Neuron (in vitro differentiated cells): ENCODE measurements around the gene HBB.

Experiments used
- H2AFZ ChIP-seq: one replicate; pipeline ENCODE4 v1.6.1; 2013; ENCODE audit warnings: low read depth, mild to moderate bottlenecking, inconsistent platforms, low read length, moderate library complexity
- H3K27me3 ChIP-seq: one replicate; pipeline ENCODE4 v1.6.1; 2013; ENCODE audit warnings: low read length; ENCODE audit not compliant: insufficient read depth
- H3K36me3 ChIP-seq: one replicate; pipeline ENCODE4 v1.6.1; 2013; ENCODE audit warnings: low read length; ENCODE audit not compliant: insufficient read depth
- H3K4me1 ChIP-seq: one replicate; pipeline ENCODE4 v1.6.1; 2013; ENCODE audit warnings: low read length; ENCODE audit not compliant: insufficient read depth
- H3K4me3 ChIP-seq: 2 replicates; pipeline ENCODE4 v1.5.1; 2013; ENCODE audit warnings: mild to moderate bottlenecking, low read length, moderate library complexity
- H3K9me3 ChIP-seq: one replicate; pipeline ENCODE4 v1.6.1; 2013; ENCODE audit warnings: low read length

The HBB gene

GRCh38 chr11:5229796-5230195 lies 2.9 kb upstream of the HBB start:
- Histone ChIP-seq H2AFZ (no peak overlapping the region), H3K36me3 (no peaks in the 10 kb centered on the region), H3K27me3 (no peaks in the 10 kb centered on the region), H3K9me3 (no peaks in the 10 kb centered on the region), H3K4me3 (no peak overlapping the region), H3K4me1 (no peaks in the 10 kb centered on the region)

GRCh38 chr11:5229356-5229755 lies 2.5 kb upstream of the HBB start:
- Histone ChIP-seq H3K27me3 (no peaks in the 10 kb centered on the region), H3K4me1 (no peaks in the 10 kb centered on the region), H3K9me3 (no peaks in the 10 kb centered on the region), H3K36me3 (no peaks in the 10 kb centered on the region), H2AFZ (no peak overlapping the region), H3K4me3 (no peak overlapping the region)

- Histone ChIP-seq H3K36me3 (no peaks in the 10 kb centered on the region), H3K4me1 (no peaks in the 10 kb centered on the region), H3K27me3 (no peaks in the 10 kb centered on the region), H3K9me3 (no peaks in the 10 kb centered on the region), H2AFZ (no peak overlapping the region), H3K4me3 (no peak overlapping the region)
Measured at GRCh38 chr11:5228124-5228523, 1.3 kb upstream of the HBB start.

DNA sequence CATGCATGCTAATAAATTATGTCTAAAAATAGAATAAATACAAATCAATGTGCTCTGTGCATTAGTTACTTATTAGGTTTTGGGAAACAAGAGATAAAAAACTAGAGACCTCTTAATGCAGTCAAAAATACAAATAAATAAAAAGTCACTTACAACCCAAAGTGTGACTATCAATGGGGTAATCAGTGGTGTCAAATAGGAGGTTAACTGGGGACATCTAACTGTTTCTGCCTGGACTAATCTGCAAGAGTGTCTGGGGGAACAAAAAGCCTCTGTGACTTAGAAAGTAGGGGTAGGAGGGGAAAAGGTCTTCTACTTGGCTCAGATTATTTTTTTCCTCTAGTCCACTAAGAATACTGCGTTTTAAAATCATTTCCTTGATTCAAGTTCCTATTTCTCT lies 810 bp upstream of the HBB start:
- no peak overlapping the region for H2AFZ ChIP-seq
- no peaks in the 10 kb centered on the region for H3K27me3 ChIP-seq
- H3K9me3 ChIP-seq, result no peaks in the 10 kb centered on the region
- no peak overlapping the region for H3K4me3 ChIP-seq
- H3K4me1 ChIP-seq, result no peaks in the 10 kb centered on the region
- no peaks in the 10 kb centered on the region for H3K36me3 ChIP-seq

DNA sequence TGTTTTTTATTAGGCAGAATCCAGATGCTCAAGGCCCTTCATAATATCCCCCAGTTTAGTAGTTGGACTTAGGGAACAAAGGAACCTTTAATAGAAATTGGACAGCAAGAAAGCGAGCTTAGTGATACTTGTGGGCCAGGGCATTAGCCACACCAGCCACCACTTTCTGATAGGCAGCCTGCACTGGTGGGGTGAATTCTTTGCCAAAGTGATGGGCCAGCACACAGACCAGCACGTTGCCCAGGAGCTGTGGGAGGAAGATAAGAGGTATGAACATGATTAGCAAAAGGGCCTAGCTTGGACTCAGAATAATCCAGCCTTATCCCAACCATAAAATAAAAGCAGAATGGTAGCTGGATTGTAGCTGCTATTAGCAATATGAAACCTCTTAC lies 1.4 kb downstream of the HBB start:
- Histone ChIP-seq H3K4me3 (no peak overlapping the region), H2AFZ (no peak overlapping the region), H3K36me3 (no peaks in the 10 kb centered on the region)

DNA sequence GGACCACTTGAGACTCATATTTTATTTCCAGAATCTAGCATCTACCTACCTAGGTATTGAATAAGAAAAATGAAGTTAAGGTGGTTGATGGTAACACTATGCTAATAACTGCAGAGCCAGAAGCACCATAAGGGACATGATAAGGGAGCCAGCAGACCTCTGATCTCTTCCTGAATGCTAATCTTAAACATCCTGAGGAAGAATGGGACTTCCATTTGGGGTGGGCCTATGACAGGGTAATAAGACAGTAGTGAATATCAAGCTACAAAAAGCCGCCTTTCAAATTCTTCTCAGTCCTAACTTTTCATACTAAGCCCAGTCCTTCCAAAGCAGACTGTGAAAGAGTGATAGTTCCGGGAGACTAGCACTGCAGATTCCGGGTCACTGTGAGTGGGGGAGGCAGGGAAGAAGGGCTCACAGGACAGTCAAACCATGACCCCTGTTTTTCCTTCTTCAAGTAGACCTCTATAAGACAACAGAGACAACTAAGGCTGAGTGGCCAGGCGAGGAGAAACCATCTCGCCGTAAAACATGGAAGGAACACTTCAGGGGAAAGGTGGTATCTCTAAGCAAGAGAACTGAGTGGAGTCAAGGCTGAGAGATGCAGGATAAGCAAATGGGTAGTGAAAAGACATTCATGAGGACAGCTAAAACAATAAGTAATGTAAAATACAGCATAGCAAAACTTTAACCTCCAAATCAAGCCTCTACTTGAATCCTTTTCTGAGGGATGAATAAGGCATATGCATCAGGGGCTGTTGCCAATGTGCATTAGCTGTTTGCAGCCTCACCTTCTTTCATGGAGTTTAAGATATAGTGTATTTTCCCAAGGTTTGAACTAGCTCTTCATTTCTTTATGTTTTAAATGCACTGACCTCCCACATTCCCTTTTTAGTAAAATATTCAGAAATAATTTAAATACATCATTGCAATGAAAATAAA lies 2.1 kb downstream of the HBB start:
- Histone ChIP-seq H3K4me3 (no peak overlapping the region), H3K27me3 (no peaks in the 10 kb centered on the region), H3K4me1 (no peaks in the 10 kb centered on the region)

More for the DNA sequence above, 1.4 kb downstream of the HBB start:
- no peaks in the 10 kb centered on the region for H3K9me3 ChIP-seq
- no peaks in the 10 kb centered on the region for H3K4me1 ChIP-seq
- H3K27me3 ChIP-seq, result no peaks in the 10 kb centered on the region

GRCh38 chr11:5223686-5224085 lies 3.2 kb downstream of the HBB start:
- no peaks in the 10 kb centered on the region for H3K4me1 ChIP-seq
- no peak overlapping the region for H2AFZ ChIP-seq
- no peaks in the 10 kb centered on the region for H3K36me3 ChIP-seq
- no peak overlapping the region for H3K4me3 ChIP-seq
- H3K9me3 ChIP-seq, result no peaks in the 10 kb centered on the region
- no peaks in the 10 kb centered on the region for H3K27me3 ChIP-seq

More for the DNA sequence above, 2.1 kb downstream of the HBB start:
- Histone ChIP-seq H3K36me3 (no peaks in the 10 kb centered on the region), H3K9me3 (no peaks in the 10 kb centered on the region), H2AFZ (no peak overlapping the region)

DNA sequence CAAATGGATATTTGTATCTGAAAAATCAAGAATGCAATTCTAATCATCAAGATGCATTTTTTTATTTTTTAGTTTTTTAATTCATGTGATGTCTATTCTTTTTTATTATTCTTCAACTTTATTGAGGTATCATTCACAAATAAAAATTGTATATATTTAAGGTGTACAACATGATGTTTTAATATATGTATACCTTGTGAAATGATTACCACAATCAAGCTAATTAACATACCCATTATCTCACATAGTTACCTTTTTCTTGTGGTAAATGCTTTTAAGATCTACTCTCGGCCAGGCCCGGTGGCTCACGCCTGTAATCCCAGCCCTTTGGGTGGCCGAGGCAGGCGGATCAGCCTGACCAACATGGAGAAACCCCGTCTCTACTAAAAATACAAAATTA lies 3.7 kb downstream of the HBB start:
- H3K4me1 ChIP-seq, result no peaks in the 10 kb centered on the region
- no peaks in the 10 kb centered on the region for H3K27me3 ChIP-seq
- no peak overlapping the region for H2AFZ ChIP-seq
- no peak overlapping the region for H3K4me3 ChIP-seq
- no peaks in the 10 kb centered on the region for H3K9me3 ChIP-seq
- no peaks in the 10 kb centered on the region for H3K36me3 ChIP-seq

DNA sequence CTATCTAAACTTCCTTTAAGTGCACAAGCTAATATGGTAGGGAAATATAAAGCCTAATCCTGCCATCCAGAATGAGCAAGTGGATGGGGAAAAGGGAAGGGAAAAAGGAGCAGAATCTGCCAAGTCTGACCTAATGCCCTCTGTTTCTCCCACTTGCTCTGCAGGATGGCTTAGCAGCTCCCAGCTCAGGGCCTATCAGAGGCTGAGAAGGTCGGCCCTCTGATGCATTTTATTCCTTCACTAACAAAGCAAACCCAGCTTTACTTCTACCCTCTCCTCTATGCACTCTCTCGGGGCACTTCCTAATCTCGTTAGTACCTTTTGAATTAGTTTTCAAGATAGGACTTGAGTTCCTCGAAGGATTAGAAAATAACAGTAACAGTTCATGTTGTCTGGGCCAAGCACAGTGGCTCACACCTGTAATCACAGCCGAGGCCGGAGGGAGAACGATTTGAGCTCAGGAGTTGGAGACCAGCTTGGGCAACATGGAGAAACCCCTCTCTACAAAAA lies 16.4 kb downstream of the HBB start:
- H3K36me3 ChIP-seq, result no peaks in the 10 kb centered on the region
- no peak overlapping the region for H2AFZ ChIP-seq
- no peak overlapping the region for H3K4me3 ChIP-seq
- no peaks in the 10 kb centered on the region for H3K4me1 ChIP-seq
- no peaks in the 10 kb centered on the region for H3K27me3 ChIP-seq
- no peaks in the 10 kb centered on the region for H3K9me3 ChIP-seq

DNA sequence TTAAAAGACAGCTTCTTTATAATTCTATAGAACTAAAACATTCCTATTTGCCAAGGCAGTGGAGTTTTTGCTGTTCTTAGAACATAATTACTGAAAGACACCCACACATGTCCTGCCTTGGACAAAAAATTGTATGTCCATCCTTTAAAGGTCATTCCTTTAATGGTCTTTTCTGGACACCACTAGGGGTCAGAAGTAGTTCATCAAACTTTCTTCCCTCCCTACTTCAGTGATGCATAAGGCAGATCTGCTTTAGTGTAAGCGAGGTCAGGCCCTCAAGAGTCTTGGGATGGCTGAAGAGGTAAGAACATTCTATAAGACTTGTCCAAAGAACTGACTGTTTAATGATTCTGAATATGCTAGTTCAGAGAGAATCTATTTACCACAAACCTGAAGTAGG lies 22.1 kb downstream of the HBB start:
- H3K4me1 ChIP-seq, result no peaks in the 10 kb centered on the region
- no peaks in the 10 kb centered on the region for H3K9me3 ChIP-seq
- H3K4me3 ChIP-seq, result no peak overlapping the region
- no peaks in the 10 kb centered on the region for H3K27me3 ChIP-seq
- H2AFZ ChIP-seq, result no peak overlapping the region
- H3K36me3 ChIP-seq, result no peaks in the 10 kb centered on the region

- H3K9me3 ChIP-seq, result no peaks in the 10 kb centered on the region
- H3K4me1 ChIP-seq, result no peaks in the 10 kb centered on the region
- no peak overlapping the region for H2AFZ ChIP-seq
- H3K4me3 ChIP-seq, result no peak overlapping the region
- H3K27me3 ChIP-seq, result no peaks in the 10 kb centered on the region
- H3K36me3 ChIP-seq, result no peaks in the 10 kb centered on the region
Measured at GRCh38 chr11:5203366-5203765, 23.5 kb downstream of the HBB start.

DNA sequence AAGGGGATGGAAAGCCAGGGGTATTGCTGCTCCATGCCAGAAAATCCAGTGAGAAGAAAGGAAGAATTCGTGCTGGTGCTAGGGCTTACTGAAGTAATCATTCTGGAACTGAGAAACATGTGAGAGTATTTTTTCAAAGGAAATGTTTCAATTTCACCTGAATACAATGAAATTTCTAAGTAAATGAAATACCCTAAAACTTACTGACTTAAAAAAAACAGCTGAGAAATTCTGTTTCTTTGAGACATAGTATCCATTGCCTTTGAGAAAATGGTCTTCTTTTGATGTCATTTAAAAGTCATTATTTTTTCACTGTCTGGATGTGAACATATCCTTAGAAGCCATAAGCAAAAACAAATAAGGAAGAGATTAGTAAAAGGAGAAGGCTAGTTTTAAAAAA lies 26.3 kb downstream of the HBB start, which contains the start of gene OR51V1:
Gene OR51V1, minus strand, starts transcription at position 101 of the 400 bp plus-strand sequence. Its CDS starts 0 bp downstream, at position 101.
- Histone ChIP-seq H3K27me3 (no peaks in the 10 kb centered on the region), H2AFZ (no peak within 1 kb of the TSS), H3K4me1 (no peaks in the 10 kb centered on the region), H3K9me3 (no peaks in the 10 kb centered on the region), H3K36me3 (no peaks in the 10 kb centered on the region), H3K4me3 (no peak within 1 kb of the TSS)

GRCh38 chr11:5198285-5198684 lies 28.6 kb downstream of the HBB start:
- H3K4me3 ChIP-seq, result no peak overlapping the region
- no peaks in the 10 kb centered on the region for H3K27me3 ChIP-seq
- H2AFZ ChIP-seq, result no peak overlapping the region
- H3K36me3 ChIP-seq, result no peaks in the 10 kb centered on the region
- no peaks in the 10 kb centered on the region for H3K4me1 ChIP-seq
- no peaks in the 10 kb centered on the region for H3K9me3 ChIP-seq
